ENCODE data around the gene HSPG2.
A peak's percentile ranks its signal among the peaks of the same experiment; 100 is the strongest.
"Not testable (repeated sequence)": the region's sequence is repeated elsewhere in the genome, so short reads cannot be mapped to it uniquely, and the experiment has no call there.

HSPG2 gene

GRCh38 chr1:21937034-21937371 lies at the start of gene HSPG2:
Gene HSPG2, minus strand, starts transcription at chr1:21937310. Its CDS starts 93 bp downstream, at chr1:21937217.
- no peak for DNase-seq (ENCODE audit: low read depth)

GRCh38 chr1:21986386-21986785 lies 49.3 kb upstream of the HSPG2 start:
- DNase-seq (ENCODE audit: low read depth): not testable (repeated sequence)

GRCh38 chr1:21985893-21986292 lies 48.8 kb upstream of the HSPG2 start:
- DNase-seq (ENCODE audit: low read depth): not testable (repeated sequence)

GRCh38 chr1:21983539-21983938 lies 46.4 kb upstream of the HSPG2 start:
- DNase-seq (ENCODE audit: low read depth): not testable (repeated sequence)

- not testable (repeated sequence) for DNase-seq (ENCODE audit: low read depth)
Measured at GRCh38 chr1:21982122-21982521, 45.0 kb upstream of the HSPG2 start.

GRCh38 chr1:21981253-21981652 lies 44.1 kb upstream of the HSPG2 start:
- DNase-seq (ENCODE audit: low read depth): not testable (repeated sequence)

GRCh38 chr1:21980515-21981220 lies 43.6 kb upstream of the HSPG2 start:
- not testable (repeated sequence) for DNase-seq (ENCODE audit: low read depth)

GRCh38 chr1:21978209-21978608 lies 41.1 kb upstream of the HSPG2 start:
- not testable (repeated sequence) for DNase-seq (ENCODE audit: low read depth)

GRCh38 chr1:21976703-21977239 lies 39.7 kb upstream of the HSPG2 start, which contains the start of gene CELA3B:
Gene CELA3B, plus strand, starts transcription at chr1:21977022. Its CDS starts 18 bp downstream, at chr1:21977040.
- DNase-seq (ENCODE audit: low read depth): not testable (repeated sequence)

GRCh38 chr1:21975296-21975695 lies 38.2 kb upstream of the HSPG2 start:
- DNase-seq (ENCODE audit: low read depth): not testable (repeated sequence)

GRCh38 chr1:21974699-21975098 lies 37.6 kb upstream of the HSPG2 start:
- not testable (repeated sequence) for DNase-seq (ENCODE audit: low read depth)

- DNase-seq (ENCODE audit: low read depth): not testable (repeated sequence)
Measured at GRCh38 chr1:21973948-21974347, 36.8 kb upstream of the HSPG2 start.

GRCh38 chr1:21972973-21973441 lies 35.9 kb upstream of the HSPG2 start:
- not testable (repeated sequence) for DNase-seq (ENCODE audit: low read depth)

- DNase-seq (ENCODE audit: low read depth): not testable (repeated sequence)
Measured at GRCh38 chr1:21970523-21970922, 33.4 kb upstream of the HSPG2 start.

- not testable (repeated sequence) for DNase-seq (ENCODE audit: low read depth)
Measured at GRCh38 chr1:21969066-21969465, 32.0 kb upstream of the HSPG2 start.

- DNase-seq (ENCODE audit: low read depth): not testable (repeated sequence)
Measured at GRCh38 chr1:21967216-21967615, 30.1 kb upstream of the HSPG2 start.

- no peak for DNase-seq (ENCODE audit: low read depth)
Measured at GRCh38 chr1:21966247-21967000, 29.3 kb upstream of the HSPG2 start.

GRCh38 chr1:21963477-21964217 lies 26.5 kb upstream of the HSPG2 start:
- peak; percentile 72 for DNase-seq (ENCODE audit: low read depth)

- DNase-seq (ENCODE audit: low read depth): no peak
Measured at GRCh38 chr1:21961799-21962198, 24.7 kb upstream of the HSPG2 start.

- DNase-seq (ENCODE audit: low read depth): no peak
Measured at GRCh38 chr1:21961337-21961736, 24.2 kb upstream of the HSPG2 start.

- DNase-seq (ENCODE audit: low read depth): peak; percentile 41
Measured at GRCh38 chr1:21956720-21957552, 19.8 kb upstream of the HSPG2 start.
